ENCODE measurements around the gene GTF3C5. TPM values are rescaled to one million over a fixed set of nuclear protein-coding genes. Genes with fewer than 3 reads are reported as not detected.

Gene GTF3C5
- total and polyA plus RNA-seq, 10 of the 15 experiments (the other 5 are each of a cell fraction or from before 2014, with no cell fraction given), result 2.2 to 81.1 (median 68.7) TPM

DNA sequence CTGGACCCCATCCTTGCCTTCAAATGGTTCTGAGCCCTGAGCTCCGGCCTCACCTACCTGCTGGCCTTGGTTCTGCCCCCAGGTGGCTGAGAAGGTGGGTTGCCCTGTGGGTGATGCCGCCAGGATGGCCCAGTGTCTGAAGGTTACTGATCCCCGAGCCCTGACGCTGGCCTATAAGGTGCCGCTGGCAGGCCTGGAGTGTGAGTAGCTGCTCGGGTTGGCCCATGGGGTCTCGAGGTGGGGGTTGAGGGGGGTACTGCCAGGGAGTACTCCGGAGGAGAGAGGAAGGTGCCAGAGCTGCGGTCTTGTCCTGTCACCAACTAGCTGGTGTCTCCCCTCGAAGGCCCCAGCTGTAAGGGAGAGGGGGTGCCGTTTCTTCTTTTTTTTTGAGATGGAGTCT lies 36.2 kb downstream of the GTF3C5 start:
- no peaks in the 10 kb centered on the region for H3K4me1 ChIP-seq (ENCODE audit: control insufficient read depth, insufficient read depth, low read length)
- POLR2A ChIA-PET, result no interaction called here
- H3K9ac ChIP-seq (ENCODE audit: control insufficient read depth, insufficient read depth, low read length), result no peak overlapping the region
- no peak for ATAC-seq
- RAD21 ChIA-PET (ENCODE audit: unreplicated experiment), result no interaction called here
- no peak for TF ChIP-seq GATAD2B (conservative IDR thresholded peaks at IDR 0.05; ENCODE audit: low read depth)
- TF ChIP-seq RB1 (IDR thresholded peaks at IDR 0.05; ENCODE audit: borderline replicate concordance), result no peak
- no peak for TF ChIP-seq ZSCAN29 (IDR thresholded peaks at IDR 0.05)
- TF ChIP-seq SREBF2 (IDR thresholded peaks at IDR 0.05; ENCODE audit: low read length), result no peak
- no peak for TF ChIP-seq ATF7 (IDR thresholded peaks at IDR 0.05; ENCODE audit: low read depth)
- no peak for TF ChIP-seq SUZ12 (IDR thresholded peaks at IDR 0.05; ENCODE audit: unreplicated experiment)
- TF ChIP-seq CBX5 (IDR thresholded peaks at IDR 0.05; ENCODE audit: low read depth), result no peak
- TF ChIP-seq FOXK2 (IDR thresholded peaks at IDR 0.05), result no peak
- TF ChIP-seq STAT1 (conservative IDR thresholded peaks at IDR 0.05), result no peak
- TF ChIP-seq, protein P1, sequence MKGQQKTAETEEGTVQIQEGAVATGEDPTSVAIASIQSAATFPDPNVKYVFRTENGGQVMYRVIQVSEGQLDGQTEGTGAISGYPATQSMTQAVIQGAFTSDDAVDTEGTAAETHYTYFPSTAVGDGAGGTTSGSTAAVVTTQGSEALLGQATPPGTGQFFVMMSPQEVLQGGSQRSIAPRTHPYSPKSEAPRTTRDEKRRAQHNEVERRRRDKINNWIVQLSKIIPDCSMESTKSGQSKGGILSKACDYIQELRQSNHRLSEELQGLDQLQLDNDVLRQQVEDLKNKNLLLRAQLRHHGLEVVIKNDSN (IDR thresholded peaks at IDR 0.05; ENCODE audit: borderline replicate concordance, extremely low read length, insufficient read depth, low read depth, low read length), result no peak
- TF ChIP-seq RFX5 (IDR thresholded peaks at IDR 0.05; ENCODE audit: low read depth, low read length), result no peak
- FAIRE-seq, result no peak
- H4K20me1 ChIP-seq (ENCODE audit: control insufficient read depth, insufficient read depth), result no peaks in the 10 kb centered on the region
- H3K36me3 ChIP-seq (ENCODE audit: control insufficient read depth in 2 of 2, insufficient read depth in 2 of 2, low read length in 1 of 2), result no peaks in the 10 kb centered on the region
- H3K9me3 ChIP-seq (replicated peaks; ENCODE audit: control insufficient read depth, insufficient read depth, low read length), result no peaks in the 10 kb centered on the region
- CTCF ChIA-PET, result interaction anchor here (0.8 kb wide), 1 partner anchor 12 kb away, joined by 3 read pairs; no protein-coding TSS in a partner anchor
- H2AFZ ChIP-seq (ENCODE audit: control insufficient read depth, low read depth, low read length), result no peak overlapping the region
- intact Hi-C loops (cut with micrococcal nuclease; ENCODE audit: unreplicated experiment) (no loop called here), in situ Hi-C loops (cut with MboI) (no loop called here)
- no peak overlapping the region for H3K27ac ChIP-seq (ENCODE audit: control insufficient read depth, insufficient read depth)
- SMC1A ChIA-PET (ENCODE audit: uncharacterized antibody, unreplicated experiment), result interaction anchor here (0.7 kb wide), 1 partner anchor 110 kb away, joined by 3 read pairs; no protein-coding TSS in a partner anchor
- no peak overlapping the region for H3K4me2 ChIP-seq (ENCODE audit: control insufficient read depth, insufficient read depth)
- no peak for DNase-seq (ENCODE audit: low read depth, low spot score)
- no peaks in the 10 kb centered on the region for H3K79me2 ChIP-seq (ENCODE audit: control insufficient read depth, insufficient read depth, low read length)
- H3K4me3 ChIP-seq, result no peak overlapping the region
- 62% methylated on average over 7 of the region's 11 CpGs for WGBS (ENCODE audit: insufficient coverage, insufficient replicate concordance, low lambda C conversion rate, missing lambda C conversion rate)
- BruUV-seq (replicated peaks), result no TSS peak
- H3K27me3 ChIP-seq (replicated peaks in 1 of 2; ENCODE audit: control insufficient read depth in 2 of 2, insufficient read depth in 2 of 2, low read length in 1 of 2), result no peaks in the 10 kb centered on the region
